ACC112 (cell line): ENCODE measurements around the gene PPP1R2.

Experiments used
- H2AFZ ChIP-seq: fragments of 200-600 bp; sonication (generic); one replicate; pipeline ENCODE4 v1.6.0; 2017; ENCODE audit warnings: antibody characterized with exemption, low read length; ENCODE audit not compliant: unreplicated experiment
- H3K27ac ChIP-seq: fragments of 200-600 bp; sonication (generic); 2 replicates; pipeline ENCODE4 v1.5.1; 2014; ENCODE audit warnings: low read depth, mild to moderate bottlenecking, antibody characterized with exemption, low read length, moderate library complexity
- H3K27me3 ChIP-seq: fragments of 200-600 bp; sonication (generic); 2 replicates; pipeline ENCODE4 v1.6.1; 2014; ENCODE audit warnings: mild to moderate bottlenecking, antibody characterized with exemption, low read length, moderate library complexity, mixed read lengths; ENCODE audit not compliant: insufficient read depth
- H3K36me3 ChIP-seq: fragments of 200-600 bp; sonication (generic); 2 replicates; pipeline ENCODE4 v1.6.1; 2016; ENCODE audit warnings: mild to moderate bottlenecking, antibody characterized with exemption, low read length, moderate library complexity, mixed read lengths; ENCODE audit not compliant: insufficient read depth
- H3K4me1 ChIP-seq: fragments of 200-600 bp; sonication (generic); one replicate; pipeline ENCODE4 v1.6.1; 2016; ENCODE audit warnings: low read length, mixed read lengths; ENCODE audit not compliant: insufficient read depth, unreplicated experiment, control insufficient read depth
- H3K4me3 ChIP-seq: fragments of 200-600 bp; sonication (generic); 2 replicates; pipeline ENCODE4 v1.5.1; 2014; ENCODE audit warnings: mild to moderate bottlenecking, low read depth, low read length
- H3K79me2 ChIP-seq: fragments of 200-600 bp; sonication (generic); one replicate; pipeline ENCODE4 v1.6.0; 2016; ENCODE audit warnings: low read length; ENCODE audit not compliant: control insufficient read depth, unreplicated experiment, insufficient read depth

Gene PPP1R2

GRCh38 chr3:195566797-195567196, 23.7 kb upstream of the PPP1R2 start:
- Histone ChIP-seq H2AFZ (no peak overlapping the region), H3K27me3 (no peaks in the 10 kb centered on the region), H3K27ac (no peak overlapping the region), H3K36me3 (no peaks in the 10 kb centered on the region), H3K79me2 (no peaks in the 10 kb centered on the region), H3K4me1 (peaks cover 2% of the 10 kb centered on the region), H3K4me3 (no peak overlapping the region)

- Histone ChIP-seq H3K79me2 (no peaks in the 10 kb centered on the region), H3K4me3 (no peak overlapping the region), H3K36me3 (no peaks in the 10 kb centered on the region), H3K27ac (no peak overlapping the region), H3K27me3 (no peaks in the 10 kb centered on the region), H3K4me1 (peaks cover 2% of the 10 kb centered on the region), H2AFZ (no peak overlapping the region)
These were observed 22.6 kb upstream of the PPP1R2 start for GRCh38 chr3:195565716-195566115.

- no peaks in the 10 kb centered on the region for H3K27me3 ChIP-seq
- peaks cover 5% of the 10 kb centered on the region for H3K4me1 ChIP-seq
- H2AFZ ChIP-seq = no peak overlapping the region
- no peaks in the 10 kb centered on the region for H3K79me2 ChIP-seq
- no peaks in the 10 kb centered on the region for H3K36me3 ChIP-seq
- H3K27ac ChIP-seq = no peak overlapping the region
- no peak overlapping the region for H3K4me3 ChIP-seq
These were observed 20.2 kb upstream of the PPP1R2 start for GRCh38 chr3:195563317-195563716.

DNA sequence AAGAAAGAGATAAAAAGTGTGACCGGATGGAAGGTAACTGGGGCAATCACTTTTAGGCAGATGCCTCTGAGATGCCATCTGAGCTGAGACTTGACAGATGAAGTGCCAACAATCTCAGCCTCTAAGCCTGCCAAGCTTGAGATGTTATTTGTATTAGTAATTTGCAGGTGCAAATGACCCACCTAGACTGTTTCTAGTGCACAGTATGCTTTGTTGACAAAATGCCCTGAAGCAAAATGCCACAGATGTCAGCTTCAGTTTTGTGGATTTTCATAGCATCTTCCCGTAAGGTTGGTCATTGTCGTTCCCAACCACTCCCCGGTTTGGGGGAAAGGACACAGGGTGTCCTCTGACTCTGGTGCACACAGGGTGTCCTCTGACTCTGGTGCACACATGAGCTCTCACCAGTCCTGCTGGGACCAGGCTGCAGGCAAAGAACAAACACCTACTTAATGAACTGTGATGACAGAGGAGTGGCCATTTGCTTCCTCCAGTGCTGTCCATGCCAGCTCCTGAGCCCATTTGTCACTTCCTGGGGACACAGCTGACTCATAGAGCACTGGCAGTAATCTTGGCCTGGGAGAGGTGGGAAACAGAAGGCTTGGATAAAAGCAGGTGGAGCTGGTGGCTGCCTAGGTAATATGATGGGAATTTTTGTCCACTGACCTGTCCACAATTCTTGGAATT, 16.7 kb upstream of the PPP1R2 start:
- H3K27me3 ChIP-seq = no peaks in the 10 kb centered on the region
- H3K27ac ChIP-seq = no peak overlapping the region
- H3K4me3 ChIP-seq = no peak overlapping the region
- no peaks in the 10 kb centered on the region for H3K79me2 ChIP-seq
- no peak overlapping the region for H2AFZ ChIP-seq
- H3K36me3 ChIP-seq = no peaks in the 10 kb centered on the region
- peaks cover 5% of the 10 kb centered on the region for H3K4me1 ChIP-seq

GRCh38 chr3:195558602-195559001, 15.5 kb upstream of the PPP1R2 start:
- Histone ChIP-seq H3K4me3 (no peak overlapping the region), H3K36me3 (no peaks in the 10 kb centered on the region), H3K4me1 (peaks cover 5% of the 10 kb centered on the region), H3K27ac (no peak overlapping the region), H3K27me3 (no peaks in the 10 kb centered on the region), H3K79me2 (no peaks in the 10 kb centered on the region), H2AFZ (no peak overlapping the region)

GRCh38 chr3:195557322-195557721, 14.2 kb upstream of the PPP1R2 start:
- Histone ChIP-seq H3K27me3 (no peaks in the 10 kb centered on the region), H3K36me3 (no peaks in the 10 kb centered on the region), H3K4me1 (peaks cover 3% of the 10 kb centered on the region), H2AFZ (no peak overlapping the region), H3K79me2 (no peaks in the 10 kb centered on the region), H3K4me3 (no peak overlapping the region), H3K27ac (no peak overlapping the region)

DNA sequence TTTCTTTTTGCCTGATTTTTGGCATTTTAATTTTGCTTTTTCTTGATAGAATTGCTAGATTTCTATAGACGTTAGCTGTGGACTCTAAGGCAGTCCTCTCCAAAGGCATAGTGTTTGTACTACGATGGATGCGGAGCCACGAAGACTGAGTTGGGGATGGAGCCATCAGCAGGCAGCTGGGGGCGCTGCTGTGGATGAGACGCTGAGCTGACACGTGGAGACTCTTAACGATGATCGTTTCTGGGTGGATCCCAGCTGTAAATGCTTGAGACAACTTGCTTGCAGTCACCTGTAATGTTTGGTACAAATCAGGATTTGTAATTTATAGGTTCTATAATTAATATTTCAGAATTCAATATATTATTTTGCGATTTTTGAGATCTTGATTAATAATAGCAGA, 13.3 kb upstream of the PPP1R2 start:
- Histone ChIP-seq H2AFZ (no peak overlapping the region), H3K36me3 (no peaks in the 10 kb centered on the region), H3K79me2 (no peaks in the 10 kb centered on the region), H3K4me1 (peaks cover 3% of the 10 kb centered on the region), H3K27ac (no peak overlapping the region), H3K27me3 (no peaks in the 10 kb centered on the region), H3K4me3 (no peak overlapping the region)

DNA sequence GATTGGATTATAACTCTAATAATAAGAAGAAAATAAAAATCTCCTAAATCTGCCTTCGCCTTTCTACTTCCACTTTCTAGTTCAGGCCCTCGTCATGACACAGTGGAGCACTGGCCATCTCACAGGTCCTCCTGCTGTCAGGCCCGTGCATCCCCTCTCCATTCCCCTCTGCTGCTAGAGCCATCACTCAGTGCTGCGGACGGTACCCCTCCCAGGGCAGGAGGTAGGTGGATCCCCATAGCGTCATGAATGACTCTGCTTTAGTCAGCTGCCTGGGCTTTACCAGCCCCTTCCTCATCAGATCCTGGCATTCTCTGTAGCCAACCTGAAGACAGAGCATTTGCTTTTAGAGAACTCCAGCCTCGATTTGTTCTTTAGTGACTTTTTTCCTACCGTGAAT, 12.0 kb upstream of the PPP1R2 start:
- no peak overlapping the region for H2AFZ ChIP-seq
- H3K79me2 ChIP-seq = no peaks in the 10 kb centered on the region
- no peaks in the 10 kb centered on the region for H3K27me3 ChIP-seq
- H3K36me3 ChIP-seq = no peaks in the 10 kb centered on the region
- peaks cover 2% of the 10 kb centered on the region for H3K4me1 ChIP-seq
- H3K4me3 ChIP-seq = no peak overlapping the region
- H3K27ac ChIP-seq = no peak overlapping the region

DNA sequence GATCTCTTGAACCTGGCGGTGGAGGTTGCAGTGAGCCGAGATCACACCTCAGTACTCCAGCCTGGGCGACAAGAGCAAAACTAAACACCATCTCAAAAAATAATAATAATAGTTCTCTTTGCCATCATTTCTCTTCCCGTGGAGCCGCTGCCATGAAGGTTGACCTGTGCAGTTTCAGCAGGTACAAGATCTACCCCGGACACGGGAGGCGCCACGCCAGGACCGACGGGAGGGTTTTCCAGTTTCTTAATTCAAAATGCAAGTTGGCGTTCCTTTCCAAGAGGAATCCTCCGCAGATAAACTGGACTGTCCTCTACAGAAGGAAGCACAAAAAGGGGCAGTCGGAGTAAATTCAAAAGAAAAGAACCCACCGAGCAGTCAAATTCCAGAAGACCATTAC, 11.3 kb upstream of the PPP1R2 start:
- H3K27me3 ChIP-seq = no peaks in the 10 kb centered on the region
- no peak overlapping the region for H3K27ac ChIP-seq
- no peaks in the 10 kb centered on the region for H3K4me1 ChIP-seq
- H3K36me3 ChIP-seq = no peaks in the 10 kb centered on the region
- H3K79me2 ChIP-seq = no peaks in the 10 kb centered on the region
- no peak overlapping the region for H3K4me3 ChIP-seq
- H2AFZ ChIP-seq = no peak overlapping the region

DNA sequence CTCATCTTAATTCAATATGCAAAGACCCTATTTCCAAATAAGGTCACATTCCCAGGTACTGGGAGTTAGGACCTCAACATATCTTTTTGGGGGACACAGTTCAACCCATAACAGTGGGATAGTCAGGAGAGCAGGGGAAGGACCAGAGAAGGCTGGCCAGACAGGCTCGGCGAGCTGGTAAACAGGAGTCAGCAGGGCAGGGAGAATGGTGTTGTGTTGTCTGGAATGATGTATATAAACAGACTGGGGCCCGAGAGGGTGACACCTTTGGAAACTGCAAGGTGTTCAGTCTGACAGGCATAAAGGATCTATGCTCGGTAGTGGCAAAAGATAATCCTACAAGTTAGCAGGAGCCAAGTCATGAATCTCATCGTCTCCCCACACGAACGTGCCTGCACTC, 10.1 kb upstream of the PPP1R2 start:
- no peaks in the 10 kb centered on the region for H3K79me2 ChIP-seq
- no peak overlapping the region for H3K27ac ChIP-seq
- no peaks in the 10 kb centered on the region for H3K36me3 ChIP-seq
- H3K27me3 ChIP-seq = no peaks in the 10 kb centered on the region
- H3K4me3 ChIP-seq = no peak overlapping the region
- H3K4me1 ChIP-seq = peaks cover 7% of the 10 kb centered on the region
- H2AFZ ChIP-seq = no peak overlapping the region

- no peaks in the 10 kb centered on the region for H3K79me2 ChIP-seq
- H3K27me3 ChIP-seq = no peaks in the 10 kb centered on the region
- H3K27ac ChIP-seq = no peak overlapping the region
- H3K4me1 ChIP-seq = peaks cover 20% of the 10 kb centered on the region
- H2AFZ ChIP-seq = no peak overlapping the region
- H3K4me3 ChIP-seq = no peak overlapping the region
- no peaks in the 10 kb centered on the region for H3K36me3 ChIP-seq
These were observed 8.4 kb upstream of the PPP1R2 start for GRCh38 chr3:195551381-195551978.
